K562 (cell line): ENCODE measurements around the gene H2BK1. TPM values are rescaled to one million over a fixed set of nuclear protein-coding genes. Genes with fewer than 3 reads are reported as not detected.
A peak's percentile ranks its signal among the peaks of the same experiment; 100 is the strongest.

Experiments
- BCLAF1 ChIP-seq, 2 experiments: fragments of 450-650 bp in 1 of 2; IDR thresholded peaks; 2 replicates each; pipeline ENCODE4 v1.6.1; 2011 to 2017; ENCODE audit warnings: low read depth in 2 of 2, antibody characterized with exemption in 1 of 2, borderline replicate concordance in 1 of 2, low read length in 1 of 2, mild to moderate bottlenecking in 1 of 2, mixed read lengths in 1 of 2; ENCODE audit not compliant: control insufficient read depth in 1 of 2
- E2F4 ChIP-seq: sonication (generic); formaldehyde crosslinking; IDR thresholded peaks from 2 replicates; pipeline ENCODE4 v1.8.0; 2022; ENCODE audit warnings: mild to moderate bottlenecking, low read depth, missing genetic modification reagents
- EP300 ChIP-seq: IDR thresholded peaks from 2 replicates; pipeline ENCODE4 v1.6.1; 2012; ENCODE audit warnings: low read length, improper control_type of control experiment
- ESRRA ChIP-seq: fragments of 450-650 bp; IDR thresholded peaks from 2 replicates; pipeline ENCODE4 v1.6.1; 2014; ENCODE audit warnings: low read depth, mild to moderate bottlenecking, moderate library complexity, borderline replicate concordance
- ETV5 ChIP-seq: sonication (generic); formaldehyde crosslinking; IDR thresholded peaks from 2 replicates; pipeline ENCODE4 v1.4.0; 2020; ENCODE audit warnings: low read depth, mild to moderate bottlenecking, missing genetic modification reagents
- FOXP1 ChIP-seq: sonication (generic); formaldehyde crosslinking; IDR thresholded peaks from 2 replicates; pipeline ENCODE4 v1.8.0; 2022; ENCODE audit warnings: mild to moderate bottlenecking, missing genetic modification reagents
- GTF3C2 ChIP-seq: IDR thresholded peaks from 3 replicates; pipeline ENCODE4 v1.6.1; 2011; ENCODE audit warnings: borderline replicate concordance, mild to moderate bottlenecking, moderate library complexity; ENCODE audit not compliant: insufficient read length; ENCODE audit errors: extremely low read depth
- MBD2 ChIP-seq: sonication (generic); IDR thresholded peaks from 2 replicates; pipeline ENCODE4 v1.6.1; 2016; ENCODE audit warnings: low read depth, borderline replicate concordance
- SMC3 ChIP-seq: conservative IDR thresholded peaks from 2 replicates; pipeline ENCODE4 v1.6.1; 2011; ENCODE audit warnings: low read depth, low read length, improper control_type of control experiment; ENCODE audit not compliant: insufficient read depth
- SRSF3 ChIP-seq: fragments of 200-400 bp; formaldehyde crosslinking; IDR thresholded peaks from 2 replicates; pipeline ENCODE4 v1.6.1; 2016; ENCODE audit warnings: mild to moderate bottlenecking, low read length, moderate library complexity; ENCODE audit not compliant: insufficient read depth
- TRIM28 ChIP-seq: fragments of 450-650 bp; IDR thresholded peaks from 2 replicates; pipeline ENCODE4 v1.6.1; 2017
- ZFP91 ChIP-seq: sonication (generic); formaldehyde crosslinking; IDR thresholded peaks from 2 replicates; pipeline ENCODE4 v1.8.0; 2022; ENCODE audit warnings: mild to moderate bottlenecking, missing genetic modification reagents
- ZFX ChIP-seq: sonication (generic); formaldehyde crosslinking; IDR thresholded peaks from 2 replicates; pipeline ENCODE4 v1.8.0; 2022; ENCODE audit warnings: mild to moderate bottlenecking, missing genetic modification reagents, moderate library complexity
- polyA plus RNA-seq, 8 experiments: library from polyadenylated mRNA; depleted of rRNA in 4 of 8; stranded (reverse) in 5 of 8; unstranded in 3 of 8; fragments of >200 nt; fragmentation: Nextera tagmentation in 2 of 8; fragmentation: Illumina TruSeq in 1 of 8; extraction: Ambion mirVana in 2 of 8; extraction: Trizol in 1 of 8; gene quantifications; 2 replicates each; pipeline versions ENCODE4 v1.2.1 to v1.2.3, GENCODE V29; 2011 to 2014; ENCODE audit warnings: inconsistent platforms in 1 of 8, missing spikeins in 1 of 8
- total RNA-seq, 7 experiments: library from RNA; depleted of rRNA in 6 of 7; stranded (reverse); fragments of >200 nt in 6 of 7; fragmentation: Illumina TruSeq in 2 of 7; extraction: Trizol in 2 of 7; gene quantifications; 2 replicates each; pipeline versions ENCODE4 v1.2.1 to v1.2.3, GENCODE V29; 2011 to 2021; ENCODE audit warnings: low replicate concordance in 1 of 7

Gene H2BK1
- total and polyA plus RNA-seq, 9 of the 15 experiments (the other 6 are each of a cell fraction or from before 2014, with no cell fraction given), result not detected

- TF ChIP-seq BCLAF1 (IDR thresholded peaks at IDR 0.05; ENCODE audit: borderline replicate concordance in 1 of 2, control insufficient read depth in 1 of 2, low read depth in 2 of 2, low read length in 1 of 2) (no peak), EP300 (peak; percentile 34; the same call in 1 of the 2 replicates), MBD2 (peak; percentile 65; the same call in 1 of the 2 replicates), SRSF3 (no peak; the same call in 1 of the 2 replicates), ETV5 (CRISPR knock-in tag) (peak; percentile 83; the same call in 1 of the 2 replicates), ESRRA (peak; percentile 81; the same call in 1 of the 2 replicates), TRIM28 (no peak), GTF3C2 (no peak), E2F4 (no peak), ZFP91 (CRISPR knock-in tag) (no peak), FOXP1 (peak; percentile 73), SMC3 (no peak), ZFX (CRISPR knock-in tag) (peak; percentile 89)
Observed at GRCh38 chr7:151232091-151232916, 22.0 kb upstream of the H2BK1 start, which contains the start of gene CHPF2 (continued).
